ENCODE results near the gene PITX2. TPM values are rescaled to one million over a fixed set of nuclear protein-coding genes. Genes with fewer than 3 reads are reported as not detected.

The PITX2 gene
- total RNA-seq, 4 donors from 2014 or later, result 3.5 to 31.3 (median 18.2) TPM

- H3K4me1 ChIP-seq, result no peaks in the 10 kb centered on the region
- no peak for ATAC-seq
These were observed 43.2 kb upstream of the PITX2 start for GRCh38 chr4:110666030-110666429.

DNA sequence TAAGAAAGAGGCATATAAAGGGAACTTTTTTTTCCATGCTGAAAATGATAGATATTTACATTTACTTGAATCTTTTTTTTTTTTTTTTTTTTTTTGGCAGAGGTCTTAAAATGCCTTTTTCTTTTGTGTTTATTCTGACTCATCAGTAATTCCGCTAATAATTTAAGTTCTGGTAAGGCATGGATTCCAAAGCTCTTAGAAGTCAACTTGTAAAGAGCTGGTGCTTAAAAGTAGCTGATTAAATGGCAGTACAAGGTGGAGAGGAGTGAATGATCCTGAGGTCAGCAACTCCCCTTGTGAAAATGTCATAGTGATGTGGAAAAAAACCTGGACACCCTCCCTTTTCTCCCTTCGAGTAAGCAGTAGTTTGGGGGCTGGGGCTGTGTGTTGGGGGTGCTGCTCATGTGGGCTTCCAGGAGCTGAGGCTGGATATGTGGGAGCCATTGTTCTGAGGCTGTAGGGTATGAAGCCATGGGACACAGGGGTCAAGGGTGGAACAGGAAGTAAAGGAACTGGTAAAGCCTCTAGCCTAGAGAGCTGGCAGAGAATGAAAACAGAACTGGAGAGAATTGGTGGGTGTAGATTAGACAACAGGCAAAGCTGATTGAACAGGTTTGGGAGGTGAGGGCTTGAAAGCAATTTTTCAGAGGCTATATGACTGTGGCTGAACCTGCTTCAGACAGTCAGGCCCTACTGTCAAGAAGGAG lies 41.0 kb upstream of the PITX2 start:
- TF ChIP-seq POLR2AphosphoS5 (IDR thresholded peaks at IDR 0.05) (no peak), EP300 (IDR thresholded peaks at IDR 0.05) (no peak), POLR2A (IDR thresholded peaks at IDR 0.05) (no peak)
- TF ChIP-seq, protein P1, sequence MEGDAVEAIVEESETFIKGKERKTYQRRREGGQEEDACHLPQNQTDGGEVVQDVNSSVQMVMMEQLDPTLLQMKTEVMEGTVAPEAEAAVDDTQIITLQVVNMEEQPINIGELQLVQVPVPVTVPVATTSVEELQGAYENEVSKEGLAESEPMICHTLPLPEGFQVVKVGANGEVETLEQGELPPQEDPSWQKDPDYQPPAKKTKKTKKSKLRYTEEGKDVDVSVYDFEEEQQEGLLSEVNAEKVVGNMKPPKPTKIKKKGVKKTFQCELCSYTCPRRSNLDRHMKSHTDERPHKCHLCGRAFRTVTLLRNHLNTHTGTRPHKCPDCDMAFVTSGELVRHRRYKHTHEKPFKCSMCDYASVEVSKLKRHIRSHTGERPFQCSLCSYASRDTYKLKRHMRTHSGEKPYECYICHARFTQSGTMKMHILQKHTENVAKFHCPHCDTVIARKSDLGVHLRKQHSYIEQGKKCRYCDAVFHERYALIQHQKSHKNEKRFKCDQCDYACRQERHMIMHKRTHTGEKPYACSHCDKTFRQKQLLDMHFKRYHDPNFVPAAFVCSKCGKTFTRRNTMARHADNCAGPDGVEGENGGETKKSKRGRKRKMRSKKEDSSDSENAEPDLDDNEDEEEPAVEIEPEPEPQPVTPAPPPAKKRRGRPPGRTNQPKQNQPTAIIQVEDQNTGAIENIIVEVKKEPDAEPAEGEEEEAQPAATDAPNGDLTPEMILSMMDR (IDR thresholded peaks at IDR 0.05), result no peak
- H3K9me3 ChIP-seq, result peaks cover 0 to 7% (median 0%) of the 10 kb centered on the region in 3 donors
- H3K27me3 ChIP-seq, result peaks cover 2% of the 10 kb centered on the region
- no peak overlapping the region for H3K27ac ChIP-seq
- WGBS, 2 donors (ENCODE audit: low coverage in 1 of 2), result 6 to 17% methylated on average over 2 of the region's 2 CpGs
- H3K36me3 ChIP-seq, result no peaks in the 10 kb centered on the region
- ATAC-seq, result no peak
- H3K4me3 ChIP-seq, result no peak overlapping the region
- no peaks in the 10 kb centered on the region for H3K4me1 ChIP-seq

More at GRCh38 chr4:110666030-110666429, 43.2 kb upstream of the PITX2 start:
- Histone ChIP-seq H3K4me3 (no peak overlapping the region), H3K9me3 (no peaks in the 10 kb centered on the region), H3K27ac (no peak overlapping the region), H3K27me3 (no peaks in the 10 kb centered on the region), H3K36me3 (no peaks in the 10 kb centered on the region)
- no peak for TF ChIP-seq POLR2AphosphoS5 (IDR thresholded peaks at IDR 0.05)
- TF ChIP-seq, protein P1 (IDR thresholded peaks at IDR 0.05), result no peak
- TF ChIP-seq POLR2A (IDR thresholded peaks at IDR 0.05), result no peak
- no peak for TF ChIP-seq EP300 (IDR thresholded peaks at IDR 0.05)
- WGBS, 2 donors (ENCODE audit: low coverage in 1 of 2), result 53 to 63% methylated on average over 3 of the region's 3 CpGs

DNA sequence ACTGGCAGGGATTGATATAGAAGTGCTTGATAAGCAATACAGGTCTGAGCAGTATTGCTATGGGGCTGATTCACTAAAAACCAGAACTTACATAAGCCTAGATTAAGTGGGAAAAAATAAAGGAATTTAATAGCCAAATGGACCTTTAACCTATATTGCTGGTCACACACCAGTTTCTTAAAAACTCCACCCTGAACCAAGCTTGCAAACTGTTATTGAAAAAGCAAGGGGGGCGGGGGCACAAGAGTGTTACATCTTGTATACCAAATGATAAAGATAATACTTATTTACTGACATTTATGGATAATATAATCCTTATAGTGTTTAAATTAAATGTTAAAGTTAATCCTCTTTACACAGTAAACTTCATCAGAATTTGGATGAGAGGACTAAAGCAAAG lies 40.3 kb upstream of the PITX2 start:
- Histone ChIP-seq H3K4me3 (no peak overlapping the region), H3K27me3 (peaks cover 6% of the 10 kb centered on the region), H3K27ac (no peak overlapping the region), H3K9me3 (peaks cover 0 to 8% (median 0%) of the 10 kb centered on the region in 3 donors), H3K36me3 (no peaks in the 10 kb centered on the region), H3K4me1 (no peaks in the 10 kb centered on the region)
- WGBS, 2 donors (ENCODE audit: low coverage in 1 of 2), result 71% methylated on average over 1 of the region's 1 CpG; no CpG with 5 or more reads in 1 of the 2 donors
- TF ChIP-seq EP300 (IDR thresholded peaks at IDR 0.05), result no peak
- TF ChIP-seq POLR2AphosphoS5 (IDR thresholded peaks at IDR 0.05), result no peak
- no peak for TF ChIP-seq POLR2A (IDR thresholded peaks at IDR 0.05)
- TF ChIP-seq, protein P1 (IDR thresholded peaks at IDR 0.05), result no peak
- no peak for ATAC-seq

- Histone ChIP-seq H3K27ac (no peak overlapping the region), H3K4me3 (no peak overlapping the region), H3K36me3 (no peaks in the 10 kb centered on the region), H3K4me1 (no peaks in the 10 kb centered on the region), H3K27me3 (peaks cover 6% of the 10 kb centered on the region), H3K9me3 (peaks cover 0 to 8% (median 0%) of the 10 kb centered on the region in 3 donors)
- no peak for TF ChIP-seq POLR2AphosphoS5 (IDR thresholded peaks at IDR 0.05)
- TF ChIP-seq EP300 (IDR thresholded peaks at IDR 0.05), result no peak
- TF ChIP-seq POLR2A (IDR thresholded peaks at IDR 0.05), result no peak
- TF ChIP-seq, protein P1 (IDR thresholded peaks at IDR 0.05), result no peak
- 82 to 85% methylated on average over 2 of the region's 2 CpGs for WGBS, 2 donors (ENCODE audit: low coverage in 1 of 2)
- no peak for ATAC-seq
These were observed 37.9 kb upstream of the PITX2 start for GRCh38 chr4:110660755-110661154.

DNA sequence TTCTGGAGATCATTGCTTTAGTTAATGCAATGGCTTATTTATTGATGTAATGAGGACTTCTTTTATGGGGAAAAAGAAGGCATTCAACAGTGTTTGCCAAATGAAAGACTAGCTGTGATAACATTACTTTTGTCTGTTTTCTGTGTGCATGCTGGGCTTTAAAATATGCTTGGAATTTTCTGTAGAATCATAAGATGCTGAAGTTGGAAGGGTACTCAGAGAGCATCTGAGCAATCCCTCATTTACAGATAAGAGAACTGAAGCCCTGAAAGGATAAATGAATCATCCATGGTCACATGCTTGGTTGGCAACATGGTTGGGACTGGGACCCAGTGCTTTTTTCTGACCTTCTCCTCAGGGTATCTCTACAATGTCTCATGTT lies 31.4 kb upstream of the PITX2 start:
- Histone ChIP-seq H3K4me3 (no peak overlapping the region), H3K9me3 (peaks cover 0 to 5% (median 0%) of the 10 kb centered on the region in 3 donors), H3K27ac (no peak overlapping the region), H3K36me3 (no peaks in the 10 kb centered on the region), H3K27me3 (peaks cover 12% of the 10 kb centered on the region), H3K4me1 (no peaks in the 10 kb centered on the region)
- no peak for ATAC-seq
- TF ChIP-seq POLR2A (IDR thresholded peaks at IDR 0.05), result no peak
- TF ChIP-seq, protein P1 (IDR thresholded peaks at IDR 0.05), result no peak
- no peak for TF ChIP-seq POLR2AphosphoS5 (IDR thresholded peaks at IDR 0.05)
- no peak for TF ChIP-seq EP300 (IDR thresholded peaks at IDR 0.05)
